Measurements from ENCODE around the gene OR52I1.
A peak's percentile ranks its signal among the peaks of the same experiment; 100 is the strongest.

The OR52I1 gene

GRCh38 chr11:4593739-4594138 lies at the start of gene OR52I1:
Gene OR52I1 (plus strand): TSS chr11:4594039. CDS start chr11:4594039, 0 bp downstream.
- no peak for DNase-seq

- DNase-seq = no peak
Measured at GRCh38 chr11:4544891-4545290, 48.9 kb upstream of the OR52I1 start, which contains the start of gene OR52M1. Gene OR52M1 (plus strand): TSS chr11:4545191. CDS start chr11:4545191, 0 bp downstream.

GRCh38 chr11:4546878-4547277 lies 47.0 kb upstream of the OR52I1 start:
- no peak for DNase-seq

GRCh38 chr11:4547416-4547815 lies 46.4 kb upstream of the OR52I1 start:
- DNase-seq = no peak

GRCh38 chr11:4551346-4551979 lies 42.4 kb upstream of the OR52I1 start:
- no peak for DNase-seq

- no peak for DNase-seq
Measured at GRCh38 chr11:4559527-4560440, 34.1 kb upstream of the OR52I1 start.

- DNase-seq = no peak
Measured at GRCh38 chr11:4560467-4560866, 33.4 kb upstream of the OR52I1 start.

- no peak for DNase-seq
Measured at GRCh38 chr11:4565371-4565770, 28.5 kb upstream of the OR52I1 start.

- no peak for DNase-seq
Measured at GRCh38 chr11:4569075-4569474, 24.8 kb upstream of the OR52I1 start.

GRCh38 chr11:4576880-4577279 lies 17.0 kb upstream of the OR52I1 start:
- DNase-seq = no peak

GRCh38 chr11:4577761-4578160 lies 16.1 kb upstream of the OR52I1 start:
- no peak for DNase-seq

GRCh38 chr11:4578624-4579023 lies 15.2 kb upstream of the OR52I1 start:
- DNase-seq = no peak

GRCh38 chr11:4580124-4580523 lies 13.7 kb upstream of the OR52I1 start:
- DNase-seq = no peak

- DNase-seq = no peak
Measured at GRCh38 chr11:4581443-4581842, 12.4 kb upstream of the OR52I1 start, which contains the start of gene OR52I2. Gene OR52I2 (plus strand): TSS chr11:4581743.

- DNase-seq = no peak
Measured at GRCh38 chr11:4589017-4589416, 4.8 kb upstream of the OR52I1 start.

GRCh38 chr11:4605057-4605456 lies 11.2 kb downstream of the OR52I1 start:
- no peak for DNase-seq

- DNase-seq = peak; percentile 20
Measured at GRCh38 chr11:4606231-4607015, 12.6 kb downstream of the OR52I1 start.

- peak; percentile 20 for DNase-seq
Measured at GRCh38 chr11:4607096-4607495, 13.3 kb downstream of the OR52I1 start.

GRCh38 chr11:4607781-4608666 lies 14.2 kb downstream of the OR52I1 start, which contains the start of gene TRIM68:
Gene TRIM68 (minus strand): TSS chr11:4608231. CDS start chr11:4605504, 2,727 bp downstream.
- DNase-seq = peak; percentile 95

- no peak for DNase-seq
Measured at GRCh38 chr11:4610258-4610935, 16.6 kb downstream of the OR52I1 start.

- no peak for DNase-seq
Measured at GRCh38 chr11:4611986-4612385, 18.1 kb downstream of the OR52I1 start.

Measured in NCI-H146 (cell line).